Measurements from ENCODE around the gene GPR151. TPM values are rescaled to one million over a fixed set of nuclear protein-coding genes. Genes with fewer than 3 reads are reported as not detected.

Gene GPR151
- not detected in 2 replicates for polyA plus RNA-seq (2011; rRNA removed)
- polyA plus RNA-seq (2012; cell fraction: cytosol; rRNA removed): not detected in 2 replicates
- not detected in 2 replicates for polyA plus RNA-seq (2012; cell fraction: nucleus; rRNA removed)
- not detected in 3 replicates for polyA plus RNA-seq (2017; fragmentation: RNase III; extraction: RNeasy Plus Mini Kit Qiagen cat#74134 plus additional on column Dnase treatment)
- polyA minus RNA-seq (2011; rRNA and poly(A)+ RNA removed): not detected in 2 replicates

GRCh38 chr5:146516151-146516475 is at the start of gene GPR151:
Gene GPR151 (minus strand): TSS chr5:146516190. CDS start chr5:146516113, 77 bp downstream.
- ChIA-PET CTCF (no interaction called here), POLR2A (no interaction called here)
- FAIRE-seq: no peak

DNA sequence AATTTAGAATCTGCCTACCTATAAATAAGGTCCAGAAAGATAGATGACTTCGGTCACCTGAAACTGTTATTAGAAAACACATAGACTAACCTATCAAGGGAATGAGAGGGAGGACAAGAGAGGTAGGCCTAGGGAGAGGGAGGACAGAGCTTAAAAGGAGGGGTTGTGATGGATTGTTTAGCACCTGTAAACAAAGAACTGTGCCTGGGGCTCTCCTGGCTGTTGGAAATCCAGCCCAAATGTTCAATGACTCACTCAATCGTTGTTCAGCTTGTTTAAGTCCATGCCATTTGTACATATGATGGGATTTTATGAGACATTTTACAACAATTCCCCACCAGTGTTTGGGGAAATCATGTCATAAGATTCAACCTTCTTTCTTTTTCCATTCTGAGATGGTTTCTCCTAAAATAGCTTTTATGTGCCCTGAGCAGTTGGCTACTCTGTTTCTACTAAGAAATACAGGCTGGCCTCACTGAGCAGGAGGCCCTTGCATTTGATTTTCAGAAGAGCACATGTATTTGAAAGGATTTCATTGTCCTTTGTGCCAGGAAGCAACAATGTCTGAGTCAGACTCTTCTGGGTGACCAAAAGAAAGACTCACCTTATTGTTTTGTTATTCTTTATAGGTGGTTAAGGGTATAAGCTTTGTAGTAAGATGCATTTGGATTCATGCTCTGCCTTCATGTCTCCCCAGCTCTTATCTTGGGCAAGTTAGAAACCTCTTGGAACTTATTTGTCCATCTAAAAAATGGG is 48.2 kb upstream of the GPR151 start:
- Histone ChIP-seq H3K4me2 (no peak overlapping the region), H3K9me3 (no peaks in the 10 kb centered on the region), H3K4me1 (no peaks in the 10 kb centered on the region), H3K4me3 (no peak overlapping the region), H3K27ac (no peak overlapping the region)
- TF ChIP-seq HOXB5 (CRISPR knock-in tag; IDR thresholded peaks at IDR 0.05): no peak
- no peak for TF ChIP-seq RNF2 (IDR thresholded peaks at IDR 0.05; ENCODE audit: borderline replicate concordance, low read depth)
- no peak for TF ChIP-seq ATOH8 (CRISPR knock-in tag; IDR thresholded peaks at IDR 0.05; ENCODE audit: low read depth)
- no peak for TF ChIP-seq HDAC2 (IDR thresholded peaks at IDR 0.05)
- no peak for TF ChIP-seq MYC (IDR thresholded peaks at IDR 0.05; ENCODE audit: borderline replicate concordance, low read length)
- no peak for TF ChIP-seq REST (IDR thresholded peaks at IDR 0.05)
- WGBS (ENCODE audit: missing lambda C conversion rate): 12% methylated on average over 2 of the region's 2 CpGs
- no peak for ATAC-seq
- no peak for FAIRE-seq
- no peak for DNase-seq (ENCODE audit: low read depth in 1 of 2, low spot score in 1 of 2)
- CTCF ChIA-PET: interaction anchor here (0.7 kb wide), 1 partner anchor 401 kb away, joined by 3 read pairs; no protein-coding TSS in a partner anchor
- POLR2A ChIA-PET: no interaction called here

More at GRCh38 chr5:146516151-146516475, at the start of gene GPR151:
- DNase-seq (ENCODE audit: low read depth in 1 of 2, low spot score in 1 of 2): no peak
- Histone ChIP-seq H3K9me3 (no peaks in the 10 kb centered on the region), H3K4me2 (no peak within 1 kb of the TSS), H3K4me1 (no peaks in the 10 kb centered on the region), H3K4me3 (no peak within 1 kb of the TSS), H3K27ac (no peak within 1 kb of the TSS)
- 62% methylated on average over 3 of the region's 3 CpGs for WGBS (ENCODE audit: missing lambda C conversion rate)
- ATAC-seq: peak; percentile 53 to 55; a peak in 4 of 6 replicates
- no peak for TF ChIP-seq NFE2L2 (conservative IDR thresholded peaks at IDR 0.05; ENCODE audit: low read length)
- no peak for TF ChIP-seq CEBPB (IDR thresholded peaks at IDR 0.05)

DNA sequence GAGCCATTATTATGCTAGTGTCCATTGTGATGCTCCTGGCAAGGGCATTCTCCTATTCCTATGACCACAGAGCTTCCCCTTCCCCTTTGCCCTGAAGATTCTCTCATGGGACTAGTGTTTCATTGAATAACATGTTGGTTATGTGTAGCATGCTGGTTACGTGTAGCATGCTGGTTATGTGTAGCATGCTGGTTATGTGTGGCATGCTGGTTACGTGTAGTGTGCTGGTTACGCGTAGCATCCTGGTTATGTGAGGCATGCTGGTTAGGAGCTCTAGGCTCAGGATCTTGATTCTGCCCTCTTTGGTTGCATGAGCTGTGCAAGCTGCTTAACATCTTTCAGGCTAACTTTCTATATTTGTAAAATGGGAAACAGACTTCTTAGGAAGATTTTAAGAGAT is 46.5 kb upstream of the GPR151 start:
- ChIA-PET CTCF (interaction anchor here (0.6 to 1.6 kb wide), 5 partner anchors 19 to 723 kb away, joined by 3 to 4 read pairs (median 3); no protein-coding TSS in a partner anchor), POLR2A (no interaction called here)

DNA sequence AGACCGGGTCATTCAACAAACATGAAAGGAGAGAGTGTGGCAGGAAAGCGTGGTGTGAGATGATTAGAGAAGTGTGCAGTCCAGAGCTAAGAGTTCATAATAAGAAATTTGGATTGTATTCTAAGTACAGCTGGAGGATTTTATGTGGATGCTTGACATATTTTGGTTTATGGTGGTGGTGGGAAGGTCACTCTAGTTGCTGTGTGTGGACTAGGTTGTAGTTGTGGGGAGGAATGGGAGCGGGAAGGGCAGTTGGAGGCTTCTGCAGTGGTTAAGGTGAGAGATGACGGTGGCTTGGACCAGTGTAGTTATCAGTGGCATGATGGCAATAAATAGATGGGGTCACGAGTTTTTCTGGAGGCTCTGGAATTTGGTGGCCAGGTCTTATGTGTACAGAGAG is 45.7 kb upstream of the GPR151 start:
- FAIRE-seq (no peak), DNase-seq (ENCODE audit: low read depth in 1 of 2, low spot score in 1 of 2) (no peak), ATAC-seq (no peak)
- Histone ChIP-seq H3K4me1 (no peaks in the 10 kb centered on the region), H3K4me2 (no peak overlapping the region), H3K27ac (no peak overlapping the region), H3K4me3 (no peak overlapping the region), H3K9me3 (no peaks in the 10 kb centered on the region)
- 10% methylated on average over 5 of the region's 5 CpGs for WGBS (ENCODE audit: missing lambda C conversion rate)
- CTCF ChIA-PET: interaction anchor here (0.7 to 1.6 kb wide), 4 partner anchors 19 to 627 kb away, joined by 3 to 4 read pairs (median 4); no protein-coding TSS in a partner anchor
- POLR2A ChIA-PET: no interaction called here
- TF ChIP-seq RAD21 (conservative IDR thresholded peaks at IDR 0.05 in 1 of 2, IDR thresholded peaks at IDR 0.05 in 1 of 2): no peak
- TF ChIP-seq TFCP2L1 (CRISPR knock-in tag; IDR thresholded peaks at IDR 0.05): no peak
- no peak for TF ChIP-seq ZSCAN20 (CRISPR knock-in tag; IDR thresholded peaks at IDR 0.05)
- no peak for TF ChIP-seq MAZ (IDR thresholded peaks at IDR 0.05; ENCODE audit: borderline replicate concordance, low read depth, low read length)
- no peak for TF ChIP-seq E2F6 (IDR thresholded peaks at IDR 0.05; ENCODE audit: borderline replicate concordance, low read depth)
- TF ChIP-seq HOXA7 (CRISPR knock-in tag; IDR thresholded peaks at IDR 0.05): no peak

More for the DNA sequence above, 46.5 kb upstream of the GPR151 start:
- WGBS (ENCODE audit: missing lambda C conversion rate): 57% methylated on average over 4 of the region's 4 CpGs
- TF ChIP-seq RCOR1 (IDR thresholded peaks at IDR 0.05; ENCODE audit: low read depth, low read length): no peak
- no peak for TF ChIP-seq MYC (IDR thresholded peaks at IDR 0.05; ENCODE audit: borderline replicate concordance, low read length)
- no peak for TF ChIP-seq RNF2 (IDR thresholded peaks at IDR 0.05; ENCODE audit: borderline replicate concordance, low read depth)
- TF ChIP-seq MAFK (IDR thresholded peaks at IDR 0.05; ENCODE audit: partially characterized antibody): no peak
- no peak for TF ChIP-seq BHLHE40 (IDR thresholded peaks at IDR 0.05; ENCODE audit: low read depth, low read length)
- no peak for TF ChIP-seq FOSB (CRISPR knock-in tag; IDR thresholded peaks at IDR 0.05)
- TF ChIP-seq EP300 (IDR thresholded peaks at IDR 0.05): no peak
- TF ChIP-seq EHF (CRISPR knock-in tag; IDR thresholded peaks at IDR 0.05): no peak
- no peak for TF ChIP-seq EHMT2 (IDR thresholded peaks at IDR 0.05; ENCODE audit: low read depth)
- TF ChIP-seq CEBPB (IDR thresholded peaks at IDR 0.05): no peak
- Histone ChIP-seq H3K27ac (no peak overlapping the region), H3K9me3 (no peaks in the 10 kb centered on the region), H3K4me2 (no peak overlapping the region), H3K4me3 (no peak overlapping the region), H3K4me1 (no peaks in the 10 kb centered on the region)
- DNase-seq (ENCODE audit: low read depth in 1 of 2, low spot score in 1 of 2): no peak
- no peak for ATAC-seq
- FAIRE-seq: no peak

All from A549 (cell line).